Small intestine (tissue), 7 donors: ENCODE results near the gene DNAH9. TPM values are rescaled to one million over a fixed set of nuclear protein-coding genes. Genes with fewer than 3 reads are reported as not detected.
A peak's percentile ranks its signal among the peaks of the same experiment; 100 is the strongest.

Experiments
- DNase-seq, 2 donors: peaks; one replicate each; pipeline versions ENCODE4 v3.0.0 to v3.0.0-alpha.2; 2013
- FAIRE-seq: peaks from 2 replicates; lab custom pipeline; 2012; peaks lifted over from hg19 to GRCh38; lab: Jason Lieb, UNC
- H3K27ac ChIP-seq, 3 donors: one replicate each; pipeline ENCODE4 v1.5.1; 2013; ENCODE audit warnings: low read length in 2 of 3, mild to moderate bottlenecking in 2 of 3, control low read depth in 1 of 3, inconsistent platforms in 1 of 3, low read depth in 1 of 3, moderate library complexity in 1 of 3
- H3K27me3 ChIP-seq, 3 donors: one replicate each; pipeline ENCODE4 v1.6.1; 2013; ENCODE audit warnings: low read length in 3 of 3, inconsistent platforms in 1 of 3; ENCODE audit not compliant: control insufficient read depth in 3 of 3, insufficient read depth in 3 of 3
- H3K36me3 ChIP-seq, 3 donors: one replicate each; pipeline ENCODE4 v1.6.1; 2013; ENCODE audit warnings: low read length in 3 of 3, inconsistent platforms in 1 of 3, low read depth in 1 of 3, mild to moderate bottlenecking in 1 of 3, moderate library complexity in 1 of 3; ENCODE audit not compliant: control insufficient read depth in 3 of 3, insufficient read depth in 2 of 3
- H3K4me1 ChIP-seq, 3 donors: one replicate each; pipeline ENCODE4 v1.6.1; 2013; ENCODE audit warnings: low read length in 2 of 3, inconsistent platforms in 1 of 3, low read depth in 1 of 3, mild to moderate bottlenecking in 1 of 3, moderate library complexity in 1 of 3; ENCODE audit not compliant: control insufficient read depth in 3 of 3, insufficient read depth in 2 of 3
- H3K4me3 ChIP-seq, 3 donors: one replicate each; pipeline ENCODE4 v1.5.1; 2013; ENCODE audit warnings: low read length in 3 of 3, control low read depth in 1 of 3, inconsistent platforms in 1 of 3, low read depth in 1 of 3, mild to moderate bottlenecking in 1 of 3, moderate library complexity in 1 of 3
- H3K9me3 ChIP-seq, 2 donors: one replicate each; pipeline ENCODE4 v1.6.1; 2013; ENCODE audit warnings: low read depth in 1 of 2, low read length in 1 of 2; ENCODE audit not compliant: control insufficient read depth in 2 of 2, insufficient read depth in 1 of 2
- WGBS, 3 donors: extraction: QIAGEN DNeasy Blood & Tissue Kit; methylation state at CpG; one replicate each; pipeline ENCODE4 v1.1.7; 2013; 5-methylcytosine and 5-hydroxymethylcytosine counted together
- polyA plus RNA-seq, 4 donors: library from polyadenylated mRNA; stranded (reverse) in 3 of 4; unstranded in 1 of 4; fragments of 200-250 nt in 3 of 4; fragments of 120-200 nt in 1 of 4; gene quantifications; one replicate each; pipeline versions ENCODE4 v1.2.1 to v1.2.3, GENCODE V29; 2013
- donor health status: healthy with polysubstance abuse.
- donor health status: control.
- donor health status: control.
- donor health status: Bipolar disorder and iron deficiency.
- donor health status: healthy.

DNAH9 gene
- polyA plus RNA-seq, 4 donors = 0.07 to 0.24 TPM; not detected in 2

DNA sequence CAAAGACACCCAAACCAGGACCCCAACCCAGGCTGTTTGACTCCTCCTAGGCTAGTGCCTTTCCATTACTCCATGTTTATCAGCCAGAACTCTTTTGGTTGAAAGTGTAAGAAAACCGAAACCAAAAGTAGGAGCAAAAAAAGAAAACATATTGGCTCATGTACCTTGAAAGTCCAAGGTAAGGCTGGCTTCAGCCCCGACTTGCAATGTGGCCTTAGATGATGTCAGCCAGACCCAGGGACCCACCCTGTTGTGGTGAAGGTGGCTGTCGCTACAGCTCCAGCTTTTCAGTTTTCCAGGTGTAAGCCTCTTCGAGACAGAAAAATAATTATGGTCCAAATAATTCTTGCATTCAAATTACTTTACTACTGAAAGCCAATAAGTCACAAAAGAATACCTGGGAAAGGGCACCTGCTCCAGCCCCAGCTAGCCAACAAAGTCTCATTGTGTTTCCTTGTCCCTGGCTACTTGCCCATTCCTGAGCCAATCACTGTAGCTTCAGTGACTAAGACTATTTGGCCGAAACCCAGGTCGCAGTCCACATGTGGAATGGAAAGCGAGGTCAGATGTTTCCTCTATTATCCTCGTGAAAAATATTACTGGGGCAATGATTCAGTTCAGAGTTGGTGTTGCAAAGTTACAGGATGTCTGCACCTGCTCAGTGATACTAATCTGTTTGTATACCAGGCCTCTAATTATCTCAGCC lies 20.7 kb downstream of the DNAH9 start:
- FAIRE-seq (no peak), DNase-seq (peak in 1 of 2 donors; percentile 92)
- Histone ChIP-seq H3K9me3 (no peaks in the 10 kb centered on the region), H3K4me1 (peaks cover 0 to 5% (median 0%) of the 10 kb centered on the region in 3 donors), H3K4me3 (peak overlapping the region in 1 of 3 donors; percentile 18), H3K27ac (peak overlapping the region in 2 of 3 donors; percentile 42 to 76), H3K36me3 (no peaks in the 10 kb centered on the region), H3K27me3 (no peaks in the 10 kb centered on the region)
- WGBS, 3 donors = 14 to 50% (median 24%) methylated on average over 8 of the region's 8 CpGs

DNA sequence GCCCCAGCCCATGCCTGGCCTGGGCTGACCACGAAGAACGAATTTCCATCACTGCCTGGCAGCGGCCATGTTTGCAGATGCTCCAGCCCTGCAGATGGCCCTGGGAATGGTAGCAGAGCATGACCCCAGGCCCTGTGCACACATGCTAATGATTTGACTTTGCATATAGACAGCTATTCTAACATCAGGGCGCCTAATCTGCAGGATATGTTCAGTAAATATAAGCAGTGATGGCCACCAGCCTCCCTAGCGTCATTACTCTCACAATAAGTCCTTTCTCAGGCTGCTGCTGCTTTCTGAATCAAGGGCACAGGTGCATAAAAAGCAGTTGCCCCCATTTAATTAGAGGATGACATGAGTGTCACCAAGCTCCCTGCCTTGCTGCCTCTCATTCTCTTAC lies 24.2 kb downstream of the DNAH9 start:
- H3K4me1 ChIP-seq = peaks cover 0 to 5% (median 0%) of the 10 kb centered on the region in 3 donors
- WGBS, 3 donors = 81 to 90% (median 81%) methylated on average over 5 of the region's 5 CpGs
- DNase-seq = no peak
- H3K27ac ChIP-seq = no peak overlapping the region
- no peaks in the 10 kb centered on the region for H3K27me3 ChIP-seq
- no peak for FAIRE-seq
- no peaks in the 10 kb centered on the region for H3K36me3 ChIP-seq
- no peaks in the 10 kb centered on the region for H3K9me3 ChIP-seq
- no peak overlapping the region for H3K4me3 ChIP-seq

DNA sequence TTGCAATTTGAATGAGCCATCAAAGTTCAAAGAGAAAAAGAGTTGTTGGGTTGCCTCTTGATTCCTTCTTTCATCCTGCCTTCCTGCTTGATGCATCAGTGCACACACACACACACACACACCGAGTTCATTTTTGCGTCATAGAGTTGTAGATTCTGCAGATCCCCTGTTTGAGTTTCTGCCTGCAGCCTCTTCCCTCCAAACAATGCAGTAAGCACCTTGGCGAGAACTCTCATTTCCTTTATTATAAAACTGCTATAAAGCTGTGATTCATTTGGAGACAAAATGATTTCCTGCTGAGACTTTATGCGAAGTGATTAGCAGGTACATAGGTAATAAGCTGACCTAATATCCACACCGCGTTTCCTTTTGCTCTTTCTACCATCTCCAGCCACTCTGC lies 26.7 kb downstream of the DNAH9 start:
- Histone ChIP-seq H3K9me3 (no peaks in the 10 kb centered on the region), H3K4me3 (no peak overlapping the region), H3K36me3 (no peaks in the 10 kb centered on the region), H3K27ac (no peak overlapping the region), H3K27me3 (peaks cover 0 to 3% (median 0%) of the 10 kb centered on the region in 3 donors), H3K4me1 (no peaks in the 10 kb centered on the region)
- FAIRE-seq (no peak), DNase-seq (no peak)
- WGBS, 3 donors = 17 to 57% (median 38%) methylated on average over 6 of the region's 6 CpGs

DNA sequence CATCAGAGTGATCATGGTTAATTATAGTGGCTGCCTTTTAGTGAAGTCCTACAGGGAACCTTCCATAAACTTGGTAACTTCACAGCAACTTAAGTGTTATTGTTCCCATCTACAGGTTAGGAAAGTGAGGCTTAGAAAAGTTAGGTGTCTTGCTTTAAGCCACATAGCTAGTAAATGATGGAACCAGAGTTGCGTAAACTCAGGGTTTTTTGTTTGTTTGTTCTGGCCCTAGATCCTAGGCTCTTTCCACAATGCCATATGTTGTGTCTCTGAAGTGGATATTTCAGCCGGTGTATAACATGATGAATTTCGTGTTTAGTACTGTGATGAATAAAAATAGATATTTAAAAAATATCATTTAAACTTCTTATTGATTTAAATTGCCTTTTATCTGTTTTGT lies 27.6 kb downstream of the DNAH9 start:
- no peaks in the 10 kb centered on the region for H3K9me3 ChIP-seq
- no peaks in the 10 kb centered on the region for H3K4me1 ChIP-seq
- no peak overlapping the region for H3K27ac ChIP-seq
- peaks cover 0 to 3% (median 0%) of the 10 kb centered on the region in 3 donors for H3K27me3 ChIP-seq
- H3K4me3 ChIP-seq = no peak overlapping the region
- no peaks in the 10 kb centered on the region for H3K36me3 ChIP-seq
- FAIRE-seq (no peak), DNase-seq (no peak)
- 76 to 93% (median 78%) methylated on average over 3 of the region's 3 CpGs for WGBS, 3 donors

DNA sequence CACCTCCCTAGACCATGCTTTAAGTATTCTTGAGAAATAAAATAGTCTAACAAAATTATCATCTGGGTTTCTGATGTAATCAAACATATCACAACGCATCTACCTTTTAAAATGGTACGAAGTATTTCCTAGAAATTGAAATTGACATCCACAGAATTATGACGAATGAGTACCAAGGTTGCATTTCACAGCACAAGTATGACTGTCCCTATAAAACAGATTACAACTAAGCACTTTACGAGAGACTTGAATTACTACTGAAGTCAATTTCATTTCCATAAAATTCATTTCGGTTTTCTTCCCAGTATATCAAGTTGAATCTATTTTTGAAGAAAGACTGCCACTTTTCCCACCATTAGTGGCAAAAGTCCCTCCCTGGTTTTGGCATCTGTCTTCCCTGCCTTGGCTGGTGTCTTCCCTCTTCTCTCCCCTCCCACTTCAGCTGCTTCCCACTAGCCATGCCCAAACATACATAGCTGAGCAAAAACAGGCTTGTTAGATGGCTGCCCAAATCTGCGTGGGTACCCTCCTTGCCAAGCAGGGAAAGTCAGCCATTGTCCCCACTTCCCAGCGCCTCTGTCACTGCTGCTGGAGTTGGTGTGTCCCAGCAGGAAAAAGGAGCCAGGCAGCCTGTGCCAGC lies 29.2 kb downstream of the DNAH9 start:
- H3K27ac ChIP-seq = no peak overlapping the region
- DNase-seq (no peak), FAIRE-seq (no peak)
- WGBS, 3 donors = 84 to 90% (median 86%) methylated on average over 7 of the region's 7 CpGs
- H3K4me3 ChIP-seq = no peak overlapping the region
- no peaks in the 10 kb centered on the region for H3K4me1 ChIP-seq
- peaks cover 0 to 3% (median 0%) of the 10 kb centered on the region in 3 donors for H3K27me3 ChIP-seq
- no peaks in the 10 kb centered on the region for H3K9me3 ChIP-seq
- H3K36me3 ChIP-seq = no peaks in the 10 kb centered on the region

DNA sequence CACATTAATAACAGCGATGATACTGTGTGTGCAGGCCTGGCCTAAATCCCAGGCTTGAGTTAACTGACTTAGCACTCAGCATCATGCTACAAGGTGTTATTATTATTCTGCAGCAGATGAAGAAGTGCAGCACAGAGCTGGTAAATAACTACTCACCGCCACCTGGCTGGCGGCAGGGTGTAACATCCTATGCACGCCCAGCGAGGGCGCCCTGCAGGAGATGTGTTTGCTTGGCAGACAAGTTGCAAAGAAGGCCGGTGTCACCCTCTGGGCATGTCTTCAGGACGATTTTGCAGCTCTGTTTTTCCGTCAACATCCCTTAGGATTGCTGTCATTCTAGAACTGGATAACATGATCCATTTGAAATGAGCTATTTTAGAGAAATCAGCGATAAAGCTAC lies 30.1 kb downstream of the DNAH9 start:
- WGBS, 3 donors = 57 to 75% (median 66%) methylated on average over 10 of the region's 10 CpGs
- H3K9me3 ChIP-seq = no peaks in the 10 kb centered on the region
- no peak overlapping the region for H3K4me3 ChIP-seq
- no peak for FAIRE-seq
- DNase-seq = no peak
- H3K27me3 ChIP-seq = peaks cover 0 to 3% (median 0%) of the 10 kb centered on the region in 3 donors
- H3K4me1 ChIP-seq = no peaks in the 10 kb centered on the region
- no peak overlapping the region for H3K27ac ChIP-seq
- no peaks in the 10 kb centered on the region for H3K36me3 ChIP-seq

DNA sequence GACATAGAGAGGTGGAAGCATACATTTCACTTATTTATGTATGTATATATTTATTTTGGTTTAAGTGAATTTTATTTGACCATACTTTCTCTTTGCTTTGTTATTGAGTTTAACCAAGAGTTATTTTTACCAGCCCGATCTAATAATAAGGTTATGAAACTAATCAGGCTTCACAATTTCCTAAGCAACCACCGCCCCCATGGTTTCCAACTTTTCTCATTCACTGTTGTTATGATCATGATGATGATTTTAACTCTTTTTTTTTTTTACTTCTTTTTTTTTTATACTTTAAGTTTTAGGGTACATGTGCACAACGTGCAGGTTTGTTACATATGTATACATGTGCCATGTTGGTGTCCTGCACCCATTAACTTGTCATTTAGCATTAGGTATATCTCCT lies 30.6 kb downstream of the DNAH9 start:
- no peaks in the 10 kb centered on the region for H3K9me3 ChIP-seq
- no peaks in the 10 kb centered on the region for H3K4me1 ChIP-seq
- H3K27ac ChIP-seq = no peak overlapping the region
- no peak for DNase-seq
- no peak for FAIRE-seq
- no peak overlapping the region for H3K4me3 ChIP-seq
- H3K27me3 ChIP-seq = peaks cover 0 to 3% (median 0%) of the 10 kb centered on the region in 3 donors
- no peaks in the 10 kb centered on the region for H3K36me3 ChIP-seq
- WGBS, 3 donors = 82 to 83% (median 83%) methylated on average over 3 of the region's 3 CpGs

DNA sequence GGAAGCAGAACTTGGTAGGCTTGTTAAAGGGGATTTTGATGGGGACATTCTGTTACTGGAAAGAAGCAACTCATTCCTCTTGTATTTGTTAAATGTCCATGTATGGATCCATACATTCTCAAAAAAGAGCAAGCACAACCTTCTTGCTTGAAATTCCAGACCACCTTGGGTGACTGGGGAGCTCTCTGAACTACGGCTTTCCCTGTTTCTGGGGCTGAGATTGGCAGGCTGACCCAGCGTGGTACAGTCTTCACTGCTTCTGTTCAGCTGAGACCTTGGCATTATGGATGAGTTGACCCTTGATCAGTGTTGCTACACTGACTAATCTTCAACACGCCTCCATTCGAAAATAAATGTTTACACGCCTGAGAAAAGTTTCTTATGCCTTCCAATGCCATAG lies 38.5 kb downstream of the DNAH9 start:
- WGBS, 3 donors = 51 to 72% (median 57%) methylated on average over 5 of the region's 5 CpGs
- no peaks in the 10 kb centered on the region for H3K4me1 ChIP-seq
- H3K36me3 ChIP-seq = no peaks in the 10 kb centered on the region
- no peak for DNase-seq
- H3K9me3 ChIP-seq = no peaks in the 10 kb centered on the region
- no peak for FAIRE-seq
- no peak overlapping the region for H3K4me3 ChIP-seq
- no peak overlapping the region for H3K27ac ChIP-seq
- no peaks in the 10 kb centered on the region for H3K27me3 ChIP-seq
